Endothelial cell of umbilical vein (primary cell): ENCODE results near the gene TRERF1. TPM values are rescaled to one million over a fixed set of nuclear protein-coding genes. Genes with fewer than 3 reads are reported as not detected.

Experiments used
- BruUV-seq: library from RNA; stranded (reverse); fragments of 400-500 nt; replicated peaks from 2 replicates; lab custom pipeline; 2021; lab: Mats Ljungman, UMichigan
- CTCF ChIA-PET: fragments of 300-600, 350-600 bp; sonication (Branson Sonifier 250); formaldehyde crosslinking; loops from one replicate; lab custom pipeline; 2021; ENCODE audit warnings: antibody characterized with exemption, inconsistent platforms; lab: Charles Lee
- POLR2A ChIA-PET: fragments of 300-600, 350-600 bp; sonication (Branson Sonifier 250); formaldehyde crosslinking; loops from one replicate; lab custom pipeline; 2021; ENCODE audit warnings: antibody characterized with exemption, inconsistent platforms; lab: Charles Lee
- DNase-seq: peaks from one replicate; pipeline ENCODE4 v3.0.0-alpha.2; 2011; ENCODE audit warnings: low read depth, low spot score
- FAIRE-seq: peaks from 2 replicates; lab custom pipeline; 2011; peaks lifted over from hg19 to GRCh38; lab: Jason Lieb, UNC
- H2AFZ ChIP-seq: 2 replicates; pipeline ENCODE4 v1.6.0; 2012; ENCODE audit warnings: low read depth, low read length, control low read depth, inconsistent platforms
- H3K27ac ChIP-seq: 2 replicates; pipeline ENCODE4 v1.5.1; 2011; ENCODE audit warnings: low read depth, mild to moderate bottlenecking, control low read depth, low read length, moderate library complexity; ENCODE audit not compliant: insufficient read depth
- H3K27me3 ChIP-seq, 2 experiments: 2 replicates each; pipeline versions ENCODE4 v1.6.0 to v1.6.1; 2011; ENCODE audit warnings: low read length in 2 of 2, mixed read lengths in 1 of 2; ENCODE audit not compliant: control insufficient read depth in 2 of 2, insufficient read depth in 2 of 2
- H3K36me3 ChIP-seq, 2 experiments: 2 replicates in 1 of 2; 3 replicates in 1 of 2; pipeline ENCODE4 v1.5.1; 2011; ENCODE audit warnings: low read length in 2 of 2, mild to moderate bottlenecking in 1 of 2, moderate library complexity in 1 of 2; ENCODE audit not compliant: control insufficient read depth in 2 of 2, insufficient read depth in 2 of 2; ENCODE audit errors: extremely low read depth in 1 of 2
- H3K4me1 ChIP-seq: 3 replicates; pipeline ENCODE4 v1.5.1; 2011; ENCODE audit warnings: mild to moderate bottlenecking, low read length; ENCODE audit not compliant: control insufficient read depth, insufficient read depth; ENCODE audit errors: extremely low read depth
- H3K4me2 ChIP-seq: 2 replicates; pipeline ENCODE4 v1.6.1; 2011; ENCODE audit warnings: low read length, control low read depth, mixed read lengths; ENCODE audit not compliant: insufficient read depth
- H3K4me3 ChIP-seq, 3 experiments: fragments of 200-600 bp in 1 of 3; sonication (generic), shearing (Covaris generic) in 1 of 3; replicated peaks in 1 of 3; 2 replicates each; pipeline ENCODE4 v1.5.1; 2011 to 2016; ENCODE audit warnings: control low read depth in 3 of 3, low read length in 3 of 3, mild to moderate bottlenecking in 2 of 3, inconsistent platforms in 1 of 3, low read depth in 1 of 3, moderate library complexity in 1 of 3; ENCODE audit not compliant: insufficient read depth in 1 of 3
- H3K79me2 ChIP-seq: 2 replicates; pipeline ENCODE4 v1.6.0; 2012; ENCODE audit warnings: low read length, inconsistent platforms; ENCODE audit not compliant: control insufficient read depth, insufficient read depth
- H3K9ac ChIP-seq: replicated peaks from 2 replicates; pipeline ENCODE3; 2011; ENCODE audit warnings: low read length, control low read depth; ENCODE audit not compliant: insufficient read depth; ENCODE audit errors: extremely low read depth
- H3K9me1 ChIP-seq: replicated peaks from 3 replicates; pipeline ENCODE4 v1.6.0; 2011; ENCODE audit warnings: mild to moderate bottlenecking, low read length; ENCODE audit not compliant: control insufficient read depth, insufficient read depth; ENCODE audit errors: extremely low read depth
- H3K9me3 ChIP-seq: replicated peaks from 2 replicates; pipeline ENCODE4 v1.5.1; 2012; ENCODE audit warnings: low read length, inconsistent platforms; ENCODE audit not compliant: control insufficient read depth, insufficient read depth
- H4K20me1 ChIP-seq: replicated peaks from 2 replicates; pipeline ENCODE3; 2011; ENCODE audit warnings: mild to moderate bottlenecking, low read length; ENCODE audit not compliant: control insufficient read depth, insufficient read depth; ENCODE audit errors: extremely low read depth
- EZH2 ChIP-seq: IDR thresholded peaks from 2 replicates; pipeline ENCODE4 v1.6.1; 2012; ENCODE audit warnings: borderline replicate concordance, low read depth, mild to moderate bottlenecking, moderate library complexity, low read length, inconsistent platforms; ENCODE audit not compliant: severe bottlenecking
- GATA2 ChIP-seq: IDR thresholded peaks from 2 replicates; pipeline ENCODE4 v1.7.0; 2011; ENCODE audit warnings: low read depth, mild to moderate bottlenecking, moderate library complexity, mixed read lengths, low read length; ENCODE audit not compliant: insufficient read length, insufficient read depth
- JUN ChIP-seq: IDR thresholded peaks from 2 replicates; pipeline ENCODE4 v1.6.1; 2011; ENCODE audit warnings: borderline replicate concordance, low read depth; ENCODE audit not compliant: insufficient read length, insufficient read depth
- MYC ChIP-seq: IDR thresholded peaks from one replicate; pipeline ENCODE4 v1.6.1; 2011; ENCODE audit warnings: mild to moderate bottlenecking, low read depth, low read length
- POLR2A ChIP-seq: IDR thresholded peaks from 2 replicates; pipeline ENCODE4 v1.6.1; 2012; ENCODE audit warnings: low read depth, mild to moderate bottlenecking, control low read depth, low read length
- POLR2AphosphoS5 ChIP-seq: IDR thresholded peaks from 2 replicates; pipeline ENCODE4 v1.6.1; 2012; ENCODE audit warnings: low read depth, mild to moderate bottlenecking, control low read depth, low read length, moderate library complexity; ENCODE audit not compliant: insufficient read depth
- dilution Hi-C: fragments of 300-500 bp; cut with MboI; formaldehyde crosslinking; loops from one replicate; pipeline ENCODE4 v1.15.0; 2019; ENCODE audit warnings: low sequenced_read_pairs; ENCODE audit not compliant: extremely low pct_ligation_motif_present
- intact Hi-C: fragments of 100-400 bp; cut with micrococcal nuclease; formaldehyde crosslinking; loops from one replicate; pipeline ENCODE4 v1.10.0; 2022
- polyA plus RNA-seq, 4 experiments: library from polyadenylated mRNA; depleted of rRNA in 3 of 4; stranded (reverse) in 3 of 4; unstranded in 1 of 4; fragments of >200 nt; gene quantifications; 2 replicates each; pipeline versions ENCODE4 v1.2.1 to v1.2.3, GENCODE V29; 2011 to 2012; ENCODE audit warnings: missing spikeins in 1 of 4
- total RNA-seq: library from RNA; stranded (reverse); gene quantifications from 2 replicates; pipeline ENCODE4 v1.2.3, GENCODE V29; 2021
- TF ChIP-seq, protein P1 (sequence below), 2 donors: IDR thresholded peaks; 1 replicate in 1 of 2; 2 replicates in 1 of 2; pipeline ENCODE4 v1.5.1; 2011; ENCODE audit warnings: low read length in 2 of 2, mild to moderate bottlenecking in 2 of 2, moderate library complexity in 2 of 2, control low read depth in 1 of 2, inconsistent platforms in 1 of 2, low read depth in 1 of 2; ENCODE audit not compliant: insufficient read depth in 1 of 2; ENCODE audit errors: extremely low read depth in 1 of 2
- TF ChIP-seq, protein P2 (sequence below): IDR thresholded peaks from 2 replicates; pipeline ENCODE4 v1.6.1; 2011; ENCODE audit not compliant: insufficient read depth, insufficient read length

TRERF1 gene
- total and polyA plus RNA-seq, 2 donors (not counting 3 experiments of a cell fraction or from before 2014, with no cell fraction given) = 0.73 to 5.5 TPM

DNA sequence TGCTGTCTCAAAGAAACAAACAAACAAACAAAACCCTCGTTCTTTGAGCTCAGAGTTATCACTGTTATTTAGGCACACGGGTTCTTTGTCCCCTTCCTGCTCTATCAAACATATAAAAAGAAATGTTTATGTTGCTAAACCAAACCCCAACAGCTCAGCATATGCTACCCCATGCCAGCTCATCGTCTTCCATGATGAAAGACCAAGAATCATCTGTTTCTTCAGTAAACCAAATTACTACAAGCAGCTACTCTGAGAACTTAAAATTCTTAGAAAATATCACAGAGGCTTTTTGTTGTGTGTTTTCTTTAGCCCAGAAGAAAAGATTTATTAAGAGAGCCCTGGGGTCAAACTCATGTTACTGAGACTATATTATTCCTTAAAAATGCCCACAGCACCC lies 4.7 kb downstream of the TRERF1 start:
- Histone ChIP-seq H3K27ac (no peak overlapping the region), H3K9me3 (no peaks in the 10 kb centered on the region), H3K27me3 (peaks cover 0 to 17% of the 10 kb centered on the region in 2 experiments), H3K4me3 (no peak overlapping the region), H3K9ac (no peak overlapping the region), H3K79me2 (no peaks in the 10 kb centered on the region), H3K9me1 (no peaks in the 10 kb centered on the region), H3K36me3 (no peaks in the 10 kb centered on the region), H3K4me2 (no peak overlapping the region), H3K4me1 (peaks cover 5% of the 10 kb centered on the region), H2AFZ (no peak overlapping the region), H4K20me1 (no peaks in the 10 kb centered on the region)
- intact Hi-C loops (no loop called here), dilution Hi-C loops (no loop called here)
- no peak for FAIRE-seq
- BruUV-seq = no TSS peak
- ChIA-PET POLR2A (no interaction called here), CTCF (interaction anchor here (0.8 to 1.5 kb wide), 5 partner anchors 26 to 101 kb away, joined by 3 to 7 read pairs (median 3); no protein-coding TSS in a partner anchor)
- DNase-seq = no peak
- TF ChIP-seq POLR2AphosphoS5 (no peak), EZH2 (no peak), MYC (no peak), GATA2 (no peak), POLR2A (no peak), JUN (no peak)
- TF ChIP-seq, protein P1, sequence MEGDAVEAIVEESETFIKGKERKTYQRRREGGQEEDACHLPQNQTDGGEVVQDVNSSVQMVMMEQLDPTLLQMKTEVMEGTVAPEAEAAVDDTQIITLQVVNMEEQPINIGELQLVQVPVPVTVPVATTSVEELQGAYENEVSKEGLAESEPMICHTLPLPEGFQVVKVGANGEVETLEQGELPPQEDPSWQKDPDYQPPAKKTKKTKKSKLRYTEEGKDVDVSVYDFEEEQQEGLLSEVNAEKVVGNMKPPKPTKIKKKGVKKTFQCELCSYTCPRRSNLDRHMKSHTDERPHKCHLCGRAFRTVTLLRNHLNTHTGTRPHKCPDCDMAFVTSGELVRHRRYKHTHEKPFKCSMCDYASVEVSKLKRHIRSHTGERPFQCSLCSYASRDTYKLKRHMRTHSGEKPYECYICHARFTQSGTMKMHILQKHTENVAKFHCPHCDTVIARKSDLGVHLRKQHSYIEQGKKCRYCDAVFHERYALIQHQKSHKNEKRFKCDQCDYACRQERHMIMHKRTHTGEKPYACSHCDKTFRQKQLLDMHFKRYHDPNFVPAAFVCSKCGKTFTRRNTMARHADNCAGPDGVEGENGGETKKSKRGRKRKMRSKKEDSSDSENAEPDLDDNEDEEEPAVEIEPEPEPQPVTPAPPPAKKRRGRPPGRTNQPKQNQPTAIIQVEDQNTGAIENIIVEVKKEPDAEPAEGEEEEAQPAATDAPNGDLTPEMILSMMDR (IDR thresholded peaks at IDR 0.05; ENCODE audit: extremely low read depth in 1 of 2, insufficient read depth in 1 of 2, low read depth in 1 of 2, low read length in 2 of 2) = no peak
- TF ChIP-seq, protein P2, sequence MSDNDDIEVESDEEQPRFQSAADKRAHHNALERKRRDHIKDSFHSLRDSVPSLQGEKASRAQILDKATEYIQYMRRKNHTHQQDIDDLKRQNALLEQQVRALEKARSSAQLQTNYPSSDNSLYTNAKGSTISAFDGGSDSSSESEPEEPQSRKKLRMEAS = no peak
